Measurements from ENCODE around the gene TTC7B.
"Not testable (repeated sequence)": the region's sequence is repeated elsewhere in the genome, so short reads cannot be mapped to it uniquely, and the experiment has no call there.

Gene TTC7B

GRCh38 chr14:90536092-90536491 lies 280.1 kb downstream of the TTC7B start:
- Mint-ChIP-seq H3K4me3 (no peak overlapping the region), H3K27ac (no peak overlapping the region), H3K36me3 (no peaks in the 10 kb centered on the region), H3K27me3 (no peaks in the 10 kb centered on the region), H3K4me1 (no peaks in the 10 kb centered on the region), H3K9me3 (no peaks in the 10 kb centered on the region)
- no peak for DNase-seq
- CTCF ChIA-PET, result no interaction called here

DNA sequence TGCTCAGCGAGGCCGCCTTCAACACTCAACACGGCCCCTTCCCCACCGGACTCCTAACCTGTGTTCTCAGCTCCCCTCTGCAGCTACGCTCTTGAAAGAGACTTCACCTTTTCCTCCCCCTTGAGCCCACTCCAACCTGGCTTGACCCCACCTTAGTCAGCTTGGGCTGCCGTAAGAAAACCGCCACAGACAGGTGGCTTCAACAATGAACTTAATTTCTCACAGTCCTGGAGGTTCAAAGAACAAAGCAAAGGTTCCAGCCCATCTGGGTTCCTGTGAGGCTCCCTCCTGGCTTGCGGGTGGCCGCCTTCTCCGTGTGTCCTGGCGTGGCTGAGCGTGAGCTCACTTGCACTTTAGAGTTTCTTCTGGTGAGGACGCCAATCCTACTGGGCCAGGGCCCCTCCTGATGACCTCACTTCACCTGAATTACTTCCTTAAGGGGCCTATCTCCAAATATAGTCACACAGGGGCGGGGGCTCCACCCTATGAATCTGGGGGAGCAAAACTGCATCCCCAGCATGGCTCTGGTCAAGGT lies 280.6 kb downstream of the TTC7B start:
- Mint-ChIP-seq H3K4me3 (no peak overlapping the region), H3K9me3 (no peaks in the 10 kb centered on the region), H3K36me3 (no peaks in the 10 kb centered on the region), H3K4me1 (no peaks in the 10 kb centered on the region), H3K27me3 (no peaks in the 10 kb centered on the region), H3K27ac (no peak overlapping the region)
- no peak for DNase-seq
- CTCF ChIA-PET, result no interaction called here

DNA sequence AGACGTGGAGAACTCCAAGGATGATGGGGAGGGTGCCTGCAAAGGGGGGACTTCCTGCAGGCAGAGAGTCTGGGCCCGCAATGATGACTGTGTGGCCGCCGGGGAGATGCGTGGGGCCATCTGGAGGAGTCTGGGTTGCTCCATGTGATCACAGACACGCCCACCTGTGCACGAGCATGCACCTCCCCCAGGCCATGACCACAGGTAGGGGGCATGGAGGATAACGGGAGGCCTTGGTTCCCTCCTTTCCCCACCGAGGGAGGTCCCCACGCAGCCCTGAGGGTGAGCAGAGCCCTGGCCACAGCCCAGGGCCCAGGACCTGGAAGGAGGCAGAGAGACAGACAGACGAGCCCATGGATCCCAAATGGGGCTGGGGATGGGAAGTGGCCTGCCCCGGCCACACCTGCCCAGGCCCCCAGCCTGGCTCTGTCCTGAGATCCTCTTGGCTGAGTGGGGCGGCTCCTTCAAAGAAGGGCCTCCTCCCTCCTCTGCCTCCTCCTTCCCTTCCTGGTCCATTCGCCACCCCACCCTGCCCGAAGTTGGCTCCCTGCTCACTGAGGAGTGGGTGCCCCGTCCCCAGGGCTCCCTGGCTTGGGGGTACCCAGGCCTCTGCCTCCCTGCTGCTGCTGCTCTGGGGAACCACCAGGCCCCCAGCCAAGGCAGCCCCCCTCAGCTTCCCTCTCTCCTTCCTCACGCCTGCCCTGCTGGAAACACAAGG lies 281.2 kb downstream of the TTC7B start:
- DNase-seq, result no peak
- CTCF ChIA-PET, result no interaction called here
- Mint-ChIP-seq H3K27me3 (peaks cover 3% of the 10 kb centered on the region), H3K27ac (no peak overlapping the region), H3K4me3 (no peak overlapping the region), H3K4me1 (no peaks in the 10 kb centered on the region), H3K36me3 (no peaks in the 10 kb centered on the region), H3K9me3 (no peaks in the 10 kb centered on the region)

GRCh38 chr14:90534091-90534837 lies 282.0 kb downstream of the TTC7B start:
- no peak overlapping the region for H3K4me3 Mint-ChIP-seq
- H3K27me3 Mint-ChIP-seq, result peaks cover 3% of the 10 kb centered on the region
- no peaks in the 10 kb centered on the region for H3K9me3 Mint-ChIP-seq
- no peak overlapping the region for H3K27ac Mint-ChIP-seq
- H3K4me1 Mint-ChIP-seq, result no peaks in the 10 kb centered on the region
- DNase-seq, result no peak
- CTCF ChIA-PET, result no interaction called here
- H3K36me3 Mint-ChIP-seq, result no peaks in the 10 kb centered on the region

GRCh38 chr14:90533591-90534021 lies 282.6 kb downstream of the TTC7B start:
- no peak overlapping the region for H3K4me3 Mint-ChIP-seq

DNA sequence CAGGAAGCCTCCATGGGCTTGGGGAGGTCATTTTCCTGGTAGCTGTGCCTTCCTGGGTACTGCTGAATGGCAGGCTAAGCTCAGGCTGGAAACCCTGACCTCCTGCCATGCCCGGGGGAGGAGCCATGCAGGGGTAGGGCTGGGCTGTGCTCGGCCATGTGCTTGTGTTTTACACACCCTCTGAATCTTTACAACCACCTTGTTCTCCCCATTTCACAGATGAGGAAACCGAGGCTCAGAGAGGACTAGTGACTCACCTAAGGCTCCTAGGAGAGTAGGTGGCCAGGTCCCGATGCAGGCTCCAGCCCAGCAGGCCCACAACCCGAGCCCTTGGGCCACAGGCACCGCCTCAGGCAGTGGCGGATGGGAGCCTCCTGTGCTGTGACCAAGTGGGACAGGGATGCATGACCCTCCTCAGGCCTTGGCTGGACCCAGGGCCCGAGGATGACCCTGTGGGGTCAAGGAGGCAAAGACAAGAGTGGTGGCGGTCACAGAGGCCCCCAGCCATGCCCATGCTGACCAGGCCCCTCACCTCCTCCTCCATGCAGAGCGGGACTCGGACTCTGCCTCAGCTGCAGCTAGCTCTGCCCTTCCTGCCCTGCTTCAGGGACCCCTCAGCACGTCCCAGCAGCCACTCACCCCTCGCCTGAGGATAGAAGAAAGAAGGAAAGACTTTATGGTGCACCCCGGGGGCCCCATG lies 283.3 kb downstream of the TTC7B start:
- Mint-ChIP-seq H3K4me3 (no peak overlapping the region), H3K4me1 (no peaks in the 10 kb centered on the region), H3K27me3 (peaks cover 3% of the 10 kb centered on the region), H3K36me3 (no peaks in the 10 kb centered on the region), H3K9me3 (peaks cover 7% of the 10 kb centered on the region), H3K27ac (no peak overlapping the region)
- CTCF ChIA-PET, result no interaction called here
- DNase-seq, result no peak

More at GRCh38 chr14:90533591-90534021, 282.6 kb downstream of the TTC7B start:
- peaks cover 4% of the 10 kb centered on the region for H3K9me3 Mint-ChIP-seq
- no peaks in the 10 kb centered on the region for H3K36me3 Mint-ChIP-seq
- CTCF ChIA-PET, result no interaction called here
- H3K27me3 Mint-ChIP-seq, result peaks cover 3% of the 10 kb centered on the region
- no peaks in the 10 kb centered on the region for H3K4me1 Mint-ChIP-seq
- no peak for DNase-seq
- H3K27ac Mint-ChIP-seq, result no peak overlapping the region

DNA sequence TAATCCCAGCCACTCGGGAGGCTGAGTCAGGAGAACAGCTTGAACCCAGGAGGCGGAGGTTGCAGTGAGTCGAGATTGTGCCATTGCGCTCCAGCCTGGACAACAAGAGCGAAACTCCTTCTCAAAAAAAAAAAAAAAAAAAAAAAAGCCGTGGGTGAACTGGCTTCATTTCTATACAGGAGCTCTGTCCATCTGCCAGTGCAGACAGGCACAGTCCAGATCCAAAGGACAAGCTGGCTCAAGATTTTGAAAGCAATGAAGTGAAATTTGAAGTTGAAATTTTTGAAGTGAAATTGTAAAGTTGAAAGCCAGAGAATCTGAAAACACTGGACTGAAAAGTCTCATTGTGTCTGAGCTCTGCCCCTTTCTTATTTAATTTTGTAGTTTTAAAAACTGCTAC lies 284.7 kb downstream of the TTC7B start:
- Mint-ChIP-seq H3K4me3 (no peak overlapping the region), H3K9me3 (peaks cover 14% of the 10 kb centered on the region), H3K27ac (no peak overlapping the region), H3K4me1 (no peaks in the 10 kb centered on the region), H3K36me3 (no peaks in the 10 kb centered on the region), H3K27me3 (peaks cover 3% of the 10 kb centered on the region)
- CTCF ChIA-PET, result no interaction called here
- no peak for DNase-seq

DNA sequence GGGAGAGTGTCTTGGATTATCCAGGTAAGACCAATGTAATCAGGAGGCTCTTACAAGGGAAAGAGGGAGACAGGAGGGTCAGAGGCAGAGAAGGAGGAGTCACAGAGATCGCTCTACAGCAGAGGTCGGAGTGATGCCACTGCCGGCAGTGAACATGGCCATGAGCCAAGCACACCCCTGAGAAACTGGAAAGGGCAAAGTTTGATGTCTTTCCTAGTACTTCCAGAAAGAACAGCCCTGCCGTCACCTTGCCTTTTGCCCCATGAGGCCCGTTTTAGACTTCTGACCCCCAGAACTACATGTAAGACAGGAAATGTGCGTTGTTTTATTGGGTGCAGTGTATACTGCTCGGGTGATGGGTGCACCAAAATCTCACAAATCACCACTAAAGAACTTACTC lies 285.7 kb downstream of the TTC7B start:
- no peak overlapping the region for H3K4me3 Mint-ChIP-seq
- DNase-seq, result no peak
- H3K27me3 Mint-ChIP-seq, result peaks cover 3% of the 10 kb centered on the region
- no peaks in the 10 kb centered on the region for H3K36me3 Mint-ChIP-seq
- CTCF ChIA-PET, result no interaction called here
- H3K27ac Mint-ChIP-seq, result no peak overlapping the region
- H3K9me3 Mint-ChIP-seq, result peaks cover 19% of the 10 kb centered on the region
- no peaks in the 10 kb centered on the region for H3K4me1 Mint-ChIP-seq

GRCh38 chr14:90527978-90528377 lies 288.3 kb downstream of the TTC7B start:
- peaks cover 19% of the 10 kb centered on the region for H3K9me3 Mint-ChIP-seq
- H3K4me3 Mint-ChIP-seq, result no peak overlapping the region
- no peak overlapping the region for H3K27ac Mint-ChIP-seq
- no peak for DNase-seq
- H3K27me3 Mint-ChIP-seq, result peaks cover 3% of the 10 kb centered on the region
- no peaks in the 10 kb centered on the region for H3K4me1 Mint-ChIP-seq
- H3K36me3 Mint-ChIP-seq, result no peaks in the 10 kb centered on the region
- CTCF ChIA-PET, result no interaction called here

DNA sequence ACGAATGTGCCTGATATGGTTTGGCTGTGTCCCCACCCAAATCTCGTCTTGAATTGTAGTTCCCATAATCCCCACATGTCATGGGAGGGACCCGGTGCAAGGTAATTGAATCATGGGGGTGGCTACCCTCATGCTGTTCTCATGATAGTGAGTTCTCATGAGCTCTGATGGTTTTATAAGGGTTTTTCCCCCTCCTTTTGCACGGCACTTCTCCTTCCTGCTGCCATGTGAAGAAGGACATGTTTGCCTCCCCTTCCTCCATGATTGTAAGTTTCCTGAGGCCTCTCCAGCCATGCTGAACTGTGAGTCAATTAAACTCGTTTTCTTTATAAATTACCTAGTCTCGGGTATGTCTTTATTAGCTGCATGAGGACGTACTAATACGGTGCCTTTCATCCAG lies 289.7 kb downstream of the TTC7B start:
- H3K27me3 Mint-ChIP-seq, H3K4me3 Mint-ChIP-seq, H3K4me1 Mint-ChIP-seq, DNase-seq, H3K36me3 Mint-ChIP-seq, H3K27ac Mint-ChIP-seq, CTCF ChIA-PET: not testable (repeated sequence)
- H3K9me3 Mint-ChIP-seq, result peaks cover 19% of the 10 kb centered on the region

- H3K36me3 Mint-ChIP-seq, DNase-seq, H3K4me1 Mint-ChIP-seq, H3K27me3 Mint-ChIP-seq, CTCF ChIA-PET, H3K27ac Mint-ChIP-seq, H3K4me3 Mint-ChIP-seq: not testable (repeated sequence)
- H3K9me3 Mint-ChIP-seq, result peaks cover 19% of the 10 kb centered on the region
Measured at GRCh38 chr14:90525353-90526028, 290.7 kb downstream of the TTC7B start.

DNA sequence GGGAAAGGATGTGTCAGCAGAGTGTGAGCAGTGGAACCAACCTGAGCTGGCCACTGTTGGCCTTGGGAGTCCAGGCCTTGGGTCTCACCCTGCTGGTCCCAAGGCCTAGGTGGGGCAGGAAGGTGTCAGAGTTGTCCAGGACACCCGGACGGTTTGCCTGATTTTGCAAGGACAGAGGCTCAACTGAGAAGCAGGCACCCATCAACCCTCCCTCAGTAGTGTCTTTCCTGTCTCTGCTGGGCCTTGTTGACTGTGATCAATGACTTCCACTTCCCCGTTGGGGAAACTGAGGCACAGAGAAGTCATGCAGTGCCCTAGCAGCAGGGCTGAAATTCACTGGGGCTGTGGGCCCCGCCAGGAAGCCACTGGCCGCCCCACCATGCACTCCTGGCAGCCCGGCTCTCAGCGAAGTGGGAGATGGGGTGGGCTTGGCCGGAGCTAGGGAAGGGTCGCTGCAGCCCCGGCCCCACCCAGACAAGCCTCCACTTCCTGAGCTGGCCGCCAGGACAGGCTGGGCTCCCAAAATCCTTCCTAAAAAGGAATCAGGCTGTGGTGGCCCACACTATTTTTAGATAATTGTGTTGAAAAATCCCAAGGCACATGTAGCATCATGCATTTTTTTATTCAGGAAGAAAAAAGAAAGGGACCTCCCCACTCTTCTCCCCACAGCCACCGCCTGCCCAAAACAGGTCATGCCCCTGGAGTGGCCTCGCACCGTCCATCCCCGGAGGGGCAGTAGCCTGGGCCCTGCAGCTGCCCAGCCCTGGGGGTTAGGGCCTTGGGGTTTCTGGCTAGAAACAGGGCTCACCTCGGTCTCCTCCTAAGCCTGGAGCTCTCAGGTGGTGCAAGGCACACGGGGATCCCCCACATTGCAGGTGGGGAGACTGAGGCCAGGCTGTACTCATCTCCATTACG lies 292.0 kb downstream of the TTC7B start:
- CTCF ChIA-PET, result no interaction called here
- DNase-seq, result no peak
- Mint-ChIP-seq H3K27me3 (no peaks in the 10 kb centered on the region), H3K4me3 (no peak overlapping the region), H3K9me3 (peaks cover 19% of the 10 kb centered on the region), H3K36me3 (no peaks in the 10 kb centered on the region), H3K4me1 (no peaks in the 10 kb centered on the region), H3K27ac (no peak overlapping the region)

- peaks cover 14% of the 10 kb centered on the region for H3K9me3 Mint-ChIP-seq
- no peak overlapping the region for H3K27ac Mint-ChIP-seq
- no peak for DNase-seq
- H3K36me3 Mint-ChIP-seq, result no peaks in the 10 kb centered on the region
- CTCF ChIA-PET, result no interaction called here
- no peak overlapping the region for H3K4me3 Mint-ChIP-seq
- no peaks in the 10 kb centered on the region for H3K4me1 Mint-ChIP-seq
- H3K27me3 Mint-ChIP-seq, result no peaks in the 10 kb centered on the region
Measured at GRCh38 chr14:90523544-90523943, 292.7 kb downstream of the TTC7B start.
